OCI-M1 (cell line): Measurements from ENCODE around the gene TRMT11.
"Not testable (repeated sequence)": the region's sequence is repeated elsewhere in the genome, so short reads cannot be mapped to it uniquely, and the experiment has no call there.

Experiments used
- DNase-seq: peaks from one replicate; lab custom pipeline; 2025; lab: John Stamatoyannopoulos, UW

Gene TRMT11

GRCh38 chr6:126047648-126048047 lies 61.3 kb downstream of the TRMT11 start:
- DNase-seq: no peak

DNA sequence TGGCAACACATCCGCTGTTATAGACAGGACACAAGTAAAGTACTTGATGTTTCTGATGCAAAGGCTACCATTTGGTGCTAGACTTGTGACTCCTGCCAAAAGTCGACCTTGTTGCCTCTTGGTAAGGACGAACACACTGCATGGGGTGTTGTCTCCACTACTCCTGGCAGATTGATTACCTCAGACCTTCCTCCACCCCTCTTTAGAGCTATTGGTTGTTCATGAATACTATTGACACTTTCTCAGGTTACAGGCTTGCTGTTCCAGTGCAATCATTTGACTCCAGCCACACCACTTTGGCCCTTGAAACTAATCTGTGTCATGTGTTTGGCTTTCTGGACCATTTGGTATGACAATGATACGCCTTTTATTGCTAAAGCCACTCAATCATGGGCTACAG lies 62.3 kb downstream of the TRMT11 start:
- DNase-seq: no peak

- DNase-seq: no peak
Measured at GRCh38 chr6:126050795-126051194, 64.5 kb downstream of the TRMT11 start.

GRCh38 chr6:126051791-126052190 lies 65.5 kb downstream of the TRMT11 start:
- DNase-seq: no peak

DNA sequence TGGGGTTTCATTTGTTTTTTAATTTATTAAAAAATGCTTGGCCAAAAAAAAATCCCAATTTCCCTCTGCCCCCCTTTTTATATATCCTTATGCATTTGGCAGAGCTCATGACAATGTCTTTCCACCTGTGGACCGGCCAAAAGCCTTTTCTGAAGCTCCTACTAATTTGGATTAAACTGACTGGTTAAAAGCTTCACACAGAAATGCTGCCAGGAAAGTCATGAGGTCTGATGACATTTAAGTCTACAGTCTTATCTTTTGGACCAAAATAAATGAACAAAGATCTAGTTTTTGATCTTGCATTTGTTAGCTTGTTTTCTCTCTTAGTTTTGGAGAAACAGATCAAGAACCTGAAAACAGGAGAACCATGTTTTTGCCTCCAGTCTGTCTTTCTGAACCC lies 66.1 kb downstream of the TRMT11 start:
- DNase-seq: no peak

DNA sequence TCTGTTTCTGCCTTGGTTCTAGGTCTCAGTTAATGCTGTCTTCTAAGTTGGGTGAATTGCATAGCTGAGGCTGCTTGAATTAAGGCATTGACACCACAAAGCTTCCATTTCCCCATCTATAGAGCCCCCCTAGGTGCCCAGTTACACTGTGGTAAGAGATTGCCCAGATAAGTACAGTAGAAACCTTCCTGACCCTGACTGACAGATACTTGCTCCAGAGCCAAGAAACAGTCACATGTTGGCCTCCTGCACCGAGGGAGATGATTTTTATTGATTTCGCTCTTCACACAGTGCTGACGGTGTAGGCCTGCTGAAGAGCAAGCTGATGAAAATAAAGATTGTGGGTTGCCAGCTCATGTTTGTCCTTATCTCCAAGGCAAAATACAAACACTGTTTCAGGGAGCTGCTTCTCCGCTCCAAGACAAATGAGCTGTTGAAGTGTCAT lies 67.9 kb downstream of the TRMT11 start:
- peak; percentile 67 for DNase-seq

- DNase-seq: no peak
Measured at GRCh38 chr6:126054802-126055201, 68.5 kb downstream of the TRMT11 start.

DNA sequence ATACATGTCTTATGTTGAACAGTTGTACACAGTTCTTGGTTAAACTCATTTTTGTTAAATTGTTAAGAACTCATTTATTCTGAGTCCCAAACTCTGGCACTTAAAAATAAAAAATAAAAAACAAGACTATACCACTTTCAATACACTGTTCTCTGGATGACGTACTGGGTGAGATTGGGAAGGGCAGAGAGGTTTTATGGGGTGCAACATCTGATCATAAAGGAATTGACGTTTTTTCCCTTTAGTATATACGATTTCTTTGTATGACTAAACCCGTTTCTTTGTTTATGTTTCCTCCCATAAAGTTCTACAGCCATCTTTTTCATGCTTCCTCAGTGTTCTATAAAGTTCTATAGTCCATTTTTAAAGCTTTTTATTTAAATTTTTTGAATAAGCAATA lies 69.1 kb downstream of the TRMT11 start:
- DNase-seq: no peak

DNA sequence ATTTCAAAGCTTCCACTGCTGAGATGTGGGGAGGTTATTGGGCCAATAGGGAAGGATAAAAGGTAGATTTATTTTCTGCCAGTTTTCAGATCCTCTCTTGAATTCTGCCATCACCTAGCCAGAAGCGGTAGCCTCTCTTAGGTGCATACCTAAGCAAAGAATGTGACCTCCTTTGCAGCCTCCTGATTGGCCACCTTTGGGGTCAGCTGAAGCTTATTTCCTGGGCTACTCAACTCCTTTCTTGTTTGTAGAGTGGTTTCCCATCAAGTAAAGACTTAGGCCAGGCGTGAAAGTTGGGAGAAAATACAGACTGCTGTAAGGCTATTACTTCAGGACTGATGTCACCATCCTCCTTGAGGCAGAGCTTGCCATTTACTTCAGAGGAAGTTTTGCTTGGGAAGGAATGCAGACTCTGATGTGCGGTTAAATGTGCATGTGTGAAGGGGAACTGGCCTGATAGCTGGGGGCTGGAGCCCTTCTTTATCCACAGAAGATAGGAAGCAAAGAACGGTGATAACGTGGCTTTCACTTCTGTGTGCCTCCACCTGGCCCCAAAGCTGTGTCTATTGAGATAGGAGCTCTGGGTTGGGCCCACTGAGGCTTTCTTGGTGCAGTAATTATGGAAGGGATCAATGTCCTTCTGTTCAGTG lies 70.1 kb downstream of the TRMT11 start:
- peak; percentile 93 for DNase-seq

DNA sequence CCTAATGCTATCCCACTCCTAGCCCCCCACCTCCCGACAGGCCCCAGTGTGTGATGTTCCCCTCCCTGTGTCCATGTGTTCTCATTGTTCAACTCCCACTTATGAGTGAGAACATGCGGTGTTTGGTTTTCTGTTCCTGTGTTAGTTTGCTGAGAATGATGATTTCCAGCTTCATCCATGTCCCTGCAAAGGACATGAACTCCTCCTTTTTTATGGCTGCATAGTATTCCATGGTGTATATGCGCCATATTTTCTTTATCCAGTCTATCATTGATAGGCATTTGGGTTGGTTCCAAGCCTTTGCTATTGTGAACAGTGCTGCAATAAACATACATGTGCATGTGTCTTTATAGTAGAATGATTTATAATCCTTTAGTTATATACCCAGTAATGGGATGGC lies 71.7 kb downstream of the TRMT11 start:
- DNase-seq: not testable (repeated sequence)

- no peak for DNase-seq
Measured at GRCh38 chr6:126060400-126060799, 74.1 kb downstream of the TRMT11 start.

GRCh38 chr6:126063512-126064146 lies 77.3 kb downstream of the TRMT11 start:
- no peak for DNase-seq

DNA sequence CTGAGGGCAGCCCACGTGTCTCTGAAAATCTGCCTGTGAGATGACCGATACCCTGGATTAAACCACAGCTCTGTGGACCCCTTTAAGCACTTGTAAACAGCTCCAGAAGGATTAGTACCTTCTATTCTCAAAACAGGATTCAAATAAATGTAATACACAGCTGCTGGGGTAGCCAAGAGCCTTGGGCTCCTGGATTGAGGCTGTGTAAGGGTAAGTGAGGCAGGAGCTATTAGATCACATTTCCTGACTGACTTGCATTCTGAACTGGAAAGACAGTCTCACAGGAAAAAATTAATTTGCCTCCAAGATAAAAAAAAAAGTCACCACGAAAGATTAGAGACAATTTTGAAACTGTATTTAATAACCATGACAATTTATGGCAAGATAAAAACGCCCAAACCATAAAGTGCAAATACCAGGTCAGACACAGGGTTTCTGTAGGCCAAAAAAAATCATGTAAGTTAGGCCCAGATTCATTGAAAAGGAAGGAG lies 78.0 kb downstream of the TRMT11 start:
- no peak for DNase-seq

DNA sequence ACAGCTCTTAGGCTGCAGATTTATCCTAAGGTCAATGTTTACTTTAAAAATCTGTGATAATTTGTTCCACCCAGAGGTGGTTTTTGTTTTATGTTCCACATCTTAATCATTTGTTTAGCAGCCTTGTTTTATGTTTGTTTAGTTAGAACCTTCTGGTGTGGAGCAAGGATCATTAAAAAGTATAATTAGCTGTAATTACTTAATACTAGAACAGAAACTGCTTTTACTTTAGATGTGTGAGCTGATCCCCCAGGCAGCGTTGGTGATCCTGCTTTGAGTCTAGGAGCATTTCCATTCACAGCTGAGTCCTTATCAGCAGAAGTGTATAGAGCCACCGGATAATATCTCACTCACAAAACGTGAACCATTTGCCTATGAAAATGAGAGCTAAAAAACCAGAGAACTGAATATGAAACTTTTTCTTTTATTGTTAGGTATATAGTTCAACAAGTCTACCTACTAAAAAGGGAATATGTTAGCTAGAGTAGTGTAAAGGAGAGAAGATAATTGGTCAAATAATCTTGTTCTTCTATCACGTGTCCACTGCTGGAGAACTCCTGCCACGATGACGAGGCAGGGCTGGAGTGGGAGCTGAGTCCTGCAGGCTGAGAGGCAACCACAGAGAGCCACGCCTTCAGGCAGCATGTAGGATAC lies 78.5 kb downstream of the TRMT11 start:
- peak; percentile 88 for DNase-seq

- DNase-seq: no peak
Measured at GRCh38 chr6:126066053-126067048, 80.0 kb downstream of the TRMT11 start.

DNA sequence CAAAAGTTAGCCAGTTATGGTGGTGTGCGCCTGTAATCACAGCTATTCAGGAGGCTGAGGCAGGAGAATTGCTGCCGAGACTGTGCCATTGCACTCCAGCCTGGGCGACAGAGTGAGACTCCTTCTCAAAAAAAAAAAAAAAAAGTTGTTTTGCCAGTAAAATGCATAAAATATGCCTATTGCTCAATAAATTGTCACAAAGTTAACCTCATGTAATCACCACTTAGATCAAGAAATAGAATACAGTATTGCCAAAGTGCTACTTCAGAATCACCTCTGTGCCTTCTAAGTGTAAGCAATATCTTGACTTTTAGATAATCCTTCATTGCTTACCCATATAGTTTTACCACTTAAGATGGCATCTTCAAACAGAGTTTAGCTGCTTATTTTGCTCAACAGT lies 80.7 kb downstream of the TRMT11 start:
- DNase-seq: no peak

DNA sequence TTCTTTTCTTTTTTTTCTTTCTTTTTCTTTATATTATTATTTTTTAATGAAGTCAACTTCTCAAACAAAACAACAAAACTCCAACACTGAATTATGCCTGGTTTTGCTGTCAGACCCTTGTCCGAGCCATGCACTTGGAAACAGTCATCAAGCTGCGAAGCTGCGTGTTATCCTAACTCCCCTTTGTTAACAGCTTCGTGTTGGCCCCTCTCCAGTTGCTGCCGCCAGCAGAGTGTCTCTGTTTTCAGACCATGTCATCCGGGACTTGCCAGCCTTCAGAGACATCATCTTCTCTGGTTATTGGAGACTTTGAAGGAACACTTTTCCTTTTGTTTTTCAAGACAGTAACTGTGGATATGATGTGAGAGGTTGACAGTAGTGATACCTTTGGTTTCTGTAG lies 83.1 kb downstream of the TRMT11 start:
- DNase-seq: no peak

DNA sequence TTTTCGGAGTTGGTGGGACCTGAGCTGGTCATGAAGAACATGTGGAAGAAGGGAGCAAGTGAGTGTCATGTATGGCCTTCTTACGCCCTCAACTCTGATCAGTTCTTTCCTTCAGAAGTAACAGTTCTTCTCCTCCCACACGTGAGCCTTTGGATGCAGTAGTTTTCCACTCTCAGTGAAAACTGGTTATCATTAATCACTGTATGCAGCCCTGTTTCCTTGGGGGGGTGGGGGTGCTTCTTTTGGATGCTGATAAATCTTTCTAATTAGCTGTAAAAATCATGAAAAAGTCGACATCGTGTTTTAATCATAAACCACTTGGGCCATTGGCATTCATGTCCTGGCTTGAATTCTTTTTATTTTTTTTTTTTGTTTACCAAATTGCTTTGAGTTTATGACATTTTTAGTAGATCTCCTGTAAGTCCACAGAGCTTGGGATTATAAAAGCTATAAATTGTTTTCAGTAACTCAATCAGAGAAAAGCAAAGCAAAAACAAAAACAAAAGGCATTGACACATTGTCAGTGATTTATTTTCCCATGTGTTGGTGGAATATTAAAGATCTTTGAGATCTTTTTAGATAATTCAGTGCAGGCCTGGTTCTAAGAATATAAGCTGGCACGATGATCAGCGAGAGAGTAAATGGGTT lies 84.8 kb downstream of the TRMT11 start:
- no peak for DNase-seq

GRCh38 chr6:126072172-126072571 lies 85.8 kb downstream of the TRMT11 start:
- no peak for DNase-seq

GRCh38 chr6:126072834-126073233 lies 86.5 kb downstream of the TRMT11 start:
- no peak for DNase-seq

DNA sequence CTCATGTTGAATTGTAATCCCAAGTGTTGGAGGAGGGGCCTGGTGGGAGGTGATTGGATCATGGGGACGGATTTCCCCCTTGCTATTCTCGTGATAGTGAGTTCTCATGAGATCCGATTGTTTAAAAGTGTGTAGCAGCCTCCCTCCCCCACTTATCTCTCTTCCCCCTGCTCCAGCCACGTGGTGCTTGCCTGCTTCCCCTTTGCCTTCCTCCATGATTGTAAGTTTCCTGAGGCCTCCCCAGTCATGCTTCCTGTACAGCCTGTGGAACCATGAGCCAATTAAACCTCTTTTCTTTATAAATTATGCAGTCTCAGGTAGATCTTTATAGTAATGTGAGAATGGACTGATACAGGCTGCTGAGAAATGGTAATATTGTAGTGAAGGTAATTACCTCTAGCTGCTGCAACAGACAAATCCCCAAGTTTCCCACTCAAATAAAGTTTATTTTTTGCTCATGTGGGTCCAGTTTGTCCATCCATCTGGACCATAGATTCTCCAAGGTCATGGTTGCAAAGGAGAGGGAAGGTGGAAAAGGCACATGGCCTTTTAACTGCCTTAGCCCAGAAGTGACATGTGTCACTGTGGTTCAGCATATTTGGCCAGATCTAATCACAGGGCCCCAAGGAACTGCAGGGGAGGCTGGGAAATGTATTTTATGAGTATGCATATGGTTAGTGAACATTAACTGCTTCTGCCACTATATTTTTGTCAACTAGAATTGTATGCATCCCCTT lies 89.2 kb downstream of the TRMT11 start:
- DNase-seq: peak; percentile 91
